ENCODE data around the gene JAK2. TPM values are rescaled to one million over a fixed set of nuclear protein-coding genes. Genes with fewer than 3 reads are reported as not detected.
"Not testable (repeated sequence)": the region's sequence is repeated elsewhere in the genome, so short reads cannot be mapped to it uniquely, and the experiment has no call there.

The JAK2 gene
- total RNA-seq, 2 experiments from 2014 or later, result 4.4 to 11.4 TPM

DNA sequence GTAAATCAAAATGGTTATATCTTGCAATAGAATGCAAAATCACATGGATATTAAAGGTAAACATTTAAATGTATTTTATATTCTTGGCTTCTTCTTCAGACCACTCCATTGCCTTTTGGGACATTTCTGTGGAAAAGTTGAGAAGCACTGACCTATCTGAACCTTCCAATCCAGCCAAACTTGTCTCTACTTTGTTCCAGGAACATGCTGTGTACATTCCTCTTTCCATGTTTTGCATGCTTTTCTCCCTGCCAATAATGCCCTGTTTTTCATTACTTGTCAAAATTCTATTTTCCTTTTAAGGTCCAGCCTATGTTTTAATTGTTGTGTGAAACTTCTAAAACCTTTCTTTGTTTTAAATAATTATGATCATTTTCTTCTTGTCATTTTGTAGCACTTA is 28.3 kb downstream of the JAK2 start:
- H3K4me3 ChIP-seq (ENCODE audit: low read depth, low read length, poor library complexity, severe bottlenecking), result no peak overlapping the region
- DNase-seq (ENCODE audit: low spot score), result no peak
- no peaks in the 10 kb centered on the region for H3K79me2 ChIP-seq (ENCODE audit: insufficient read depth, low read depth, low read length)
- H3K4me1 ChIP-seq (ENCODE audit: insufficient read depth, low read length, poor library complexity, severe bottlenecking), result no peaks in the 10 kb centered on the region
- no peak overlapping the region for H3K27ac ChIP-seq (ENCODE audit: low read depth, low read length, poor library complexity, severe bottlenecking)
- H3K4me2 ChIP-seq (ENCODE audit: low read length), result no peak overlapping the region
- H3K36me3 ChIP-seq (ENCODE audit: insufficient read depth, low read length), result no peaks in the 10 kb centered on the region
- TF ChIP-seq, protein P1, sequence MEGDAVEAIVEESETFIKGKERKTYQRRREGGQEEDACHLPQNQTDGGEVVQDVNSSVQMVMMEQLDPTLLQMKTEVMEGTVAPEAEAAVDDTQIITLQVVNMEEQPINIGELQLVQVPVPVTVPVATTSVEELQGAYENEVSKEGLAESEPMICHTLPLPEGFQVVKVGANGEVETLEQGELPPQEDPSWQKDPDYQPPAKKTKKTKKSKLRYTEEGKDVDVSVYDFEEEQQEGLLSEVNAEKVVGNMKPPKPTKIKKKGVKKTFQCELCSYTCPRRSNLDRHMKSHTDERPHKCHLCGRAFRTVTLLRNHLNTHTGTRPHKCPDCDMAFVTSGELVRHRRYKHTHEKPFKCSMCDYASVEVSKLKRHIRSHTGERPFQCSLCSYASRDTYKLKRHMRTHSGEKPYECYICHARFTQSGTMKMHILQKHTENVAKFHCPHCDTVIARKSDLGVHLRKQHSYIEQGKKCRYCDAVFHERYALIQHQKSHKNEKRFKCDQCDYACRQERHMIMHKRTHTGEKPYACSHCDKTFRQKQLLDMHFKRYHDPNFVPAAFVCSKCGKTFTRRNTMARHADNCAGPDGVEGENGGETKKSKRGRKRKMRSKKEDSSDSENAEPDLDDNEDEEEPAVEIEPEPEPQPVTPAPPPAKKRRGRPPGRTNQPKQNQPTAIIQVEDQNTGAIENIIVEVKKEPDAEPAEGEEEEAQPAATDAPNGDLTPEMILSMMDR (conservative IDR thresholded peaks at IDR 0.05; ENCODE audit: low read length), result no peak
- TF ChIP-seq EZH2phosphoT487 (IDR thresholded peaks at IDR 0.05; ENCODE audit: borderline replicate concordance, low read depth, low read length), result no peak
- ChIA-PET CTCF (ENCODE audit: unreplicated experiment) (no interaction called here), POLR2A (interaction anchor here (0.7 kb wide), 2 partner anchors 18 to 40 kb away, joined by 3 to 4 read pairs; no protein-coding TSS in a partner anchor)
- no peak overlapping the region for H2AFZ ChIP-seq (ENCODE audit: low read length)
- no peaks in the 10 kb centered on the region for H3K9me2 ChIP-seq (ENCODE audit: insufficient read depth, low read length)
- no peaks in the 10 kb centered on the region for H4K20me1 ChIP-seq (ENCODE audit: insufficient read depth, low read length)
- BruUV-seq (replicated peaks), result no TSS peak
- H3K9me3 ChIP-seq (ENCODE audit: low read length), result no peaks in the 10 kb centered on the region
- intact Hi-C loops (cut with micrococcal nuclease; ENCODE audit: unreplicated experiment), result no loop called here

DNA sequence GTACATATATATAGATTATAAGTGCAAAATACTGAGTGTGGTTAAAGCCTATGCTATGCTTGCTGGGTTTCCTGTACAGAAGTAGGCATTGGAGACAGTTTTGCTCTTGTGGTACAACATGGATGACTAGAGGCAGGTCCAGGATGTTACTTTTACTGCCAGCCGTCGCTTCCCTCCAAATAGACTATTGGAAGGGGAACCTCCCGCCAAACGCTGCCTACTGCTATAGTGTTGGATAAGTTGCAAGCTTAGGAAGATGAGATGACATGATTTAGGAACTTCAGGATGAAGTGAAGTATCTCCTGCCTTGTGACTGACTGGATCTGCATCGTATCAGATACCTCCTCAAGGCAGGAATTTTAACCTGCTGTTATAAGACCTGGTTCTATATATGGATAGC is 30.9 kb downstream of the JAK2 start:
- CTCF ChIA-PET (ENCODE audit: unreplicated experiment), result no interaction called here
- POLR2A ChIA-PET, result no interaction called here
- Histone ChIP-seq H3K79me2 (ENCODE audit: insufficient read depth, low read depth, low read length) (no peaks in the 10 kb centered on the region), H3K9me2 (ENCODE audit: insufficient read depth, low read length) (no peaks in the 10 kb centered on the region), H3K4me2 (ENCODE audit: low read length) (no peak overlapping the region), H3K36me3 (ENCODE audit: insufficient read depth, low read length) (no peaks in the 10 kb centered on the region), H4K20me1 (ENCODE audit: insufficient read depth, low read length) (no peaks in the 10 kb centered on the region), H3K27ac (ENCODE audit: low read depth, low read length, poor library complexity, severe bottlenecking) (no peak overlapping the region), H3K4me3 (ENCODE audit: low read depth, low read length, poor library complexity, severe bottlenecking) (no peak overlapping the region), H2AFZ (ENCODE audit: low read length) (no peak overlapping the region), H3K4me1 (ENCODE audit: insufficient read depth, low read length, poor library complexity, severe bottlenecking) (no peaks in the 10 kb centered on the region), H3K9me3 (ENCODE audit: low read length) (no peaks in the 10 kb centered on the region)
- no peak for DNase-seq (ENCODE audit: low spot score)
- no TSS peak for BruUV-seq (replicated peaks)
- intact Hi-C loops (cut with micrococcal nuclease; ENCODE audit: unreplicated experiment), result no loop called here
- TF ChIP-seq EZH2phosphoT487 (IDR thresholded peaks at IDR 0.05; ENCODE audit: borderline replicate concordance, low read depth, low read length), result no peak
- TF ChIP-seq, protein P1 (conservative IDR thresholded peaks at IDR 0.05; ENCODE audit: low read length), result no peak

DNA sequence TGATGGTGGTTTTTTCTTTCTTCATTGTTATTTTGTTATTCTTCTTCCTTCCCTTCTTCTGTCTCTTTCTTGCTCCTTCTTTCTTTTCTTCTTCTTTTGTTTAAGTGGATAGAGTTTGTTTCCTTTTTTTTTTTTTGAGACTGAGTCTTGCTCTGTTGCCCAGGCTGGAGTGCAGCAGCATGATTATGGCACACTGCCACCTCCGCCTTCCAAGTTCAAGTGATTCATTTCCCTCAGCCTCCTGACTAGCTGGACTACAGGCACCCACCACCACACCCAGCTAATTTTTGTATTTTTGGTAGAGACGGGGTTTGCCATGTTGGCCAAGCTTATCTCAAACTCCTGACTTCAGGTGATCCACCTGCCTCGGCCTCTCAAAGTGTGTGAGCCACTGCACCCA is 40.3 kb downstream of the JAK2 start:
- ChIA-PET CTCF (ENCODE audit: unreplicated experiment) (no interaction called here), POLR2A (interaction anchor here (1.1 kb wide), 1 partner anchor 11 kb away, joined by 3 read pairs; no protein-coding TSS in a partner anchor)
- H3K4me2 ChIP-seq (ENCODE audit: low read length), result no peak overlapping the region
- no peak overlapping the region for H2AFZ ChIP-seq (ENCODE audit: low read length)
- H3K79me2 ChIP-seq (ENCODE audit: insufficient read depth, low read depth, low read length), result no peaks in the 10 kb centered on the region
- H3K4me1 ChIP-seq (ENCODE audit: insufficient read depth, low read length, poor library complexity, severe bottlenecking), result no peaks in the 10 kb centered on the region
- H3K4me3 ChIP-seq (ENCODE audit: low read depth, low read length, poor library complexity, severe bottlenecking), result no peak overlapping the region
- H4K20me1 ChIP-seq (ENCODE audit: insufficient read depth, low read length), result no peaks in the 10 kb centered on the region
- DNase-seq (ENCODE audit: low spot score), result no peak
- H3K36me3 ChIP-seq (ENCODE audit: insufficient read depth, low read length), result peaks cover 5% of the 10 kb centered on the region; the same call in 1 of the 2 replicates
- no peaks in the 10 kb centered on the region for H3K9me2 ChIP-seq (ENCODE audit: insufficient read depth, low read length)
- no peak overlapping the region for H3K27ac ChIP-seq (ENCODE audit: low read depth, low read length, poor library complexity, severe bottlenecking)
- TF ChIP-seq EZH2phosphoT487 (IDR thresholded peaks at IDR 0.05; ENCODE audit: borderline replicate concordance, low read depth, low read length), result no peak
- TF ChIP-seq, protein P1 (conservative IDR thresholded peaks at IDR 0.05; ENCODE audit: low read length), result no peak
- intact Hi-C loops (cut with micrococcal nuclease; ENCODE audit: unreplicated experiment), result no loop called here
- no TSS peak for BruUV-seq (replicated peaks)
- H3K9me3 ChIP-seq (ENCODE audit: low read length), result no peaks in the 10 kb centered on the region

DNA sequence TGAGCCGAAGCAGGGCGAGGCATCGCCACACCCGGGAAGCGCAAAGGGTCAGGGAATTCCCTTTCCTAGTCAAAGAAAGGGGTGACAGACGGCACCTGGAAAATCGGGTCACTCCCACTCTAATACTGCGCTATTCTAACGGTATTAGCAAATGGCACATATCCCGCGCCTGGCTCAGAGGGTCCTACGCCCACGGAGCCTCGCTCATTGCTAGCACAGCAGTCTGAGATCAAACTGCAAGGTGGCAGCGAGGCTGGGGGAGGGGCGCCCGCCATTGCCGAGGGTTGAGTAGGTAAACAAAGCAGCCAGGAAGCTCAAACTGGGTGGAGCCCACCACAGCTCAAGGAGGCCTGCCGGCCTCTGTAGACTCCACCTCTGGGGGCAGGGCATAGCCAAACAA is 46.9 kb downstream of the JAK2 start:
- H4K20me1 ChIP-seq (ENCODE audit: insufficient read depth, low read length); H3K9me2 ChIP-seq (ENCODE audit: insufficient read depth, low read length); H3K79me2 ChIP-seq (ENCODE audit: insufficient read depth, low read depth, low read length); DNase-seq (ENCODE audit: low spot score); H2AFZ ChIP-seq (ENCODE audit: low read length); H3K27ac ChIP-seq (ENCODE audit: low read depth, low read length, poor library complexity, severe bottlenecking); H3K4me3 ChIP-seq (ENCODE audit: low read depth, low read length, poor library complexity, severe bottlenecking); POLR2A ChIA-PET; CTCF ChIA-PET (ENCODE audit: unreplicated experiment); H3K4me1 ChIP-seq (ENCODE audit: insufficient read depth, low read length, poor library complexity, severe bottlenecking); H3K4me2 ChIP-seq (ENCODE audit: low read length); BruUV-seq (replicated peaks); H3K36me3 ChIP-seq (ENCODE audit: insufficient read depth, low read length); intact Hi-C loops (cut with micrococcal nuclease; ENCODE audit: unreplicated experiment); H3K9me3 ChIP-seq (ENCODE audit: low read length): not testable (repeated sequence)
